ENCODE measurements around the gene SUPT6H.

SUPT6H gene

GRCh38 chr17:28704219-28704858 lies 42.3 kb downstream of the SUPT6H start:
- no peak for DNase-seq (ENCODE audit: low read depth, low spot score)
- no peak for TF ChIP-seq CTCF (IDR thresholded peaks at IDR 0.05; ENCODE audit: low read depth, low read length)
- in situ Hi-C loops (cut with HindIII; ENCODE audit: low sequenced_read_pairs) = no loop called here
- H3K4me3 ChIP-seq (ENCODE audit: low read depth, low read length) = no peak overlapping the region

GRCh38 chr17:28705074-28705659 lies 43.2 kb downstream of the SUPT6H start:
- TF ChIP-seq CTCF (IDR thresholded peaks at IDR 0.05; ENCODE audit: low read depth, low read length) = no peak
- no peak for DNase-seq (ENCODE audit: low read depth, low spot score)
- no peak overlapping the region for H3K4me3 ChIP-seq (ENCODE audit: low read depth, low read length)
- in situ Hi-C loops (cut with HindIII; ENCODE audit: low sequenced_read_pairs) = no loop called here

GRCh38 chr17:28705728-28706334 lies 43.8 kb downstream of the SUPT6H start:
- DNase-seq (ENCODE audit: low read depth, low spot score) = no peak
- TF ChIP-seq CTCF (IDR thresholded peaks at IDR 0.05; ENCODE audit: low read depth, low read length) = no peak
- no peak overlapping the region for H3K4me3 ChIP-seq (ENCODE audit: low read depth, low read length)
- in situ Hi-C loops (cut with HindIII; ENCODE audit: low sequenced_read_pairs) = no loop called here

- no peak overlapping the region for H3K4me3 ChIP-seq (ENCODE audit: low read depth, low read length)
- DNase-seq (ENCODE audit: low read depth, low spot score) = no peak
- in situ Hi-C loops (cut with HindIII; ENCODE audit: low sequenced_read_pairs) = no loop called here
- no peak for TF ChIP-seq CTCF (IDR thresholded peaks at IDR 0.05; ENCODE audit: low read depth, low read length)
Measured at GRCh38 chr17:28706471-28707338, 44.7 kb downstream of the SUPT6H start.

- DNase-seq (ENCODE audit: low read depth, low spot score) = no peak
- no peak overlapping the region for H3K4me3 ChIP-seq (ENCODE audit: low read depth, low read length)
- in situ Hi-C loops (cut with HindIII; ENCODE audit: low sequenced_read_pairs) = no loop called here
- no peak for TF ChIP-seq CTCF (IDR thresholded peaks at IDR 0.05; ENCODE audit: low read depth, low read length)
Measured at GRCh38 chr17:28707339-28707720, 45.3 kb downstream of the SUPT6H start.

- peak; percentile 92 for DNase-seq (ENCODE audit: low read depth, low spot score)
- in situ Hi-C loops (cut with HindIII; ENCODE audit: low sequenced_read_pairs) = no loop called here
- H3K4me3 ChIP-seq (ENCODE audit: low read depth, low read length) = peak overlapping the region; percentile 49
- TF ChIP-seq CTCF (IDR thresholded peaks at IDR 0.05; ENCODE audit: low read depth, low read length) = no peak
Measured at GRCh38 chr17:28710861-28711722, 49.1 kb downstream of the SUPT6H start.

Data from astrocyte of the spinal cord (primary cell).